Measurements from ENCODE around the gene ARID3A.

Gene ARID3A

DNA sequence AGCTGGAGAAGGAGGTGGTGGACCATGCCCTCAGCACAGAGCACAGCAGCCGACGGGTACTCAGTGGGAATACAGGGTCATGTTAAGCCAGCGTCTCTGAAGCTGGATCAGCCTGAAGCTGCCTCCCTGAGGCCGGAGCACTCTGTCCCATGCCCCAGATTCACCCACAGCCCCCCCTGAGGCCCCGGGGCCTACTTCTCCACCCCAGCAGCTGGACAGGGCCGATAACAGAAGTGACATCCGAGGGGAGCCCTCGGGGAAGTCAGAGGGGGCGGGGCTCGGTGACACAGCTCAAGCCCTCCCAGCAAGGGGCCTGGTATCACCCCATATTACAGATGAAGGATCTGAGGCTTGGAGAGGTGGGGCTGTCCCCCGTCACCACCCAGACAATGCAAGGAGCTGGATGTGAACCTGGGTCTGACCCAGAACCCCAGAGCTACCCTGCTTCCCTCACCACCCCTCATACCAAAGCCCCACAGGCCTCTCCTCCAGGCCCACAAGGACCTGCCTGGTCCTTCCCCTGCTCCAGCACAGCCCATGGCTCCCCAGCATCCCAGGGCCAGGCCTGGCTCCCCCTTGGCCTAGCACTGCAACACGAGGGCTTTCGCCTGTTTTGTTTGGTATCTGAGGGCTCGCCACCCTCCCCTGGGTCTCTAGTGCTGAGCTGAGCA is 18.5 kb upstream of the ARID3A start:
- TF ChIP-seq, protein P1, sequence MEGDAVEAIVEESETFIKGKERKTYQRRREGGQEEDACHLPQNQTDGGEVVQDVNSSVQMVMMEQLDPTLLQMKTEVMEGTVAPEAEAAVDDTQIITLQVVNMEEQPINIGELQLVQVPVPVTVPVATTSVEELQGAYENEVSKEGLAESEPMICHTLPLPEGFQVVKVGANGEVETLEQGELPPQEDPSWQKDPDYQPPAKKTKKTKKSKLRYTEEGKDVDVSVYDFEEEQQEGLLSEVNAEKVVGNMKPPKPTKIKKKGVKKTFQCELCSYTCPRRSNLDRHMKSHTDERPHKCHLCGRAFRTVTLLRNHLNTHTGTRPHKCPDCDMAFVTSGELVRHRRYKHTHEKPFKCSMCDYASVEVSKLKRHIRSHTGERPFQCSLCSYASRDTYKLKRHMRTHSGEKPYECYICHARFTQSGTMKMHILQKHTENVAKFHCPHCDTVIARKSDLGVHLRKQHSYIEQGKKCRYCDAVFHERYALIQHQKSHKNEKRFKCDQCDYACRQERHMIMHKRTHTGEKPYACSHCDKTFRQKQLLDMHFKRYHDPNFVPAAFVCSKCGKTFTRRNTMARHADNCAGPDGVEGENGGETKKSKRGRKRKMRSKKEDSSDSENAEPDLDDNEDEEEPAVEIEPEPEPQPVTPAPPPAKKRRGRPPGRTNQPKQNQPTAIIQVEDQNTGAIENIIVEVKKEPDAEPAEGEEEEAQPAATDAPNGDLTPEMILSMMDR (conservative IDR thresholded peaks at IDR 0.05), result no peak
- no peak for TF ChIP-seq ZFX (IDR thresholded peaks at IDR 0.05)
- H3K27ac ChIP-seq, result no peak overlapping the region

DNA sequence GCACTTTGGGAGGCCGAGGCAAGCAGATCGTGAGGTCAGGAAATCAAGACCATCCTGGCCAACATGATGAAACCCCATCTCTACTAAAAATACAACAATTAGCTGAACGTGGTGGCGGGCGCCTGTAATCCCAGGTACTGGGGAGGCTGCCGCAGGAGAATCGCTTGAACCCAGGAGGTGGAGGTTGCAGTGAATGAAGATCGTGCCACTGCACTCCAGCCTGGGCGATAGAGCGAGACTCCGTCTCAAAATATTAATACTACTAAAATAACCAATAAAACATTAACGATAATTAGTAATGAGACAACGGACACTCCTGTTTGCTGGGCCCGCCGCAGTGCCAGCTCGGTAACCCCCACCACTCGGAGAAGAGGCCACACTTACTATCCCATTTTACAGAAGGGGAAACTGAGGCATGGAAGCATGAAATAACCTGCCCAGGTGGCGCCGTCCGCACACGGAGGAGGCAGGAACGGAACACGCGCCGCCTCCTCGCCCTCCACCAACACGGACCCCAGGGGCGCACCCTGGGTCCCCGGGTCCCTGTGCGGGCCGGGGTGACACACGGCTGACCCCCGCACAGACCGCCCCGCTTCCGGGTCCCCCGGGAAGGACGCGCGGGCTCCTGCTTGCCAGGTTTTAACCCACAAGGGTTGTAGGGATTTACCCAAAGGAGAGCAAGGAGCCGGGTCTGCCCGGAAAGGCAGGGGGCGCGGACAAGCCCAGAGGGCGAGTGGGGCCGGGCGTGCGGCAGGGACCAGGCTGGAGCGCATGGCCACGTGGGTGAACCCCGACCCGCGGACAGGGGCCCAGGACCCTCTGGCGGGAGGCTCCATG is 14.4 kb upstream of the ARID3A start:
- no peak overlapping the region for H3K27ac ChIP-seq
- TF ChIP-seq, protein P1 (conservative IDR thresholded peaks at IDR 0.05), result no peak
- no peak for TF ChIP-seq ZFX (IDR thresholded peaks at IDR 0.05)

DNA sequence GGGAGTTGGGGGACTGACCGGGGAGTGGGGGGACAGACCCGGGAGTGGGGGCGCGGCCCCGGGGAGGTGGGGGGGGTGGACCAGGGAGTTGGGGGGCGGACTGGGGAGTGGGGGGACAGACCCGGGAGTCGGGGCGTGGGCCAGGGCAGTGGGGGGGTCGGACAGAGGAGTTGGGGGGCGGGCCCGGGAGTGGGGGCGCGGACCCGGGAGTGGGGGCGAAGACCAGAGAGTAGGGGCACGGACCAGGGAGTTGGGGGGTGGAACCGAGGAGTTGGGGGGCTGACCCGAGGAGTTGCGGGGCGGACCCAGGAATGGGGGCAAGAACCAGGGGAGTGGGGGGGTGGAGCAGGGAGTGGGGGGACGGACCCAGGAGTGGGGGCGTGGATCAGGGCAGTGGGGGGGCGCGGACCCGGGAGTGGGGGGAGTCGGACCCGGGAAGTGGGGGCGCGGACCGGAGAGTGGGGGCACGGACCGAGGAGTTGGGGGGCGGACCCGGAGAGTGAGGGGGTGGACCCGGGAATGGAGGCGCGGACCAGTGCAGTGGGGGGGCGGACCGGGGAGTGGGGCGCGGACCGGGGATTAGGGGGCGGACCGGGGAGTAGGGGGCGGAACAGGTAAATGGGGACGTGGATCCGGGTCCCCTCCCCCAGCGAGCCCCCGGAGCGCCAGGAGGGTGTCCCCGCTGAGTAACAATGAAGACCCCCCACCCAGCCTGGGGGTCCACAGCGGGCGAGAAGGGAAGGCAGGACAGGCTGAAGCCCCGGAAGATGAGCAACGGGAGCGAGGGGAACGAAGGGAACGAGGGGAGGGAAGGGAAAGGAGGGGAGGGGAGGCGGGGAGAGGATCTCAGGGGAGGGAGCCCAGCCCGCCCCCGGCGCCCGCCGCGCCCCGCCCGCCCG is 13.4 kb upstream of the ARID3A start:
- H3K27ac ChIP-seq, result peak overlapping the region; percentile 78
- TF ChIP-seq, protein P1 (conservative IDR thresholded peaks at IDR 0.05), result no peak
- TF ChIP-seq ZFX (IDR thresholded peaks at IDR 0.05), result no peak

DNA sequence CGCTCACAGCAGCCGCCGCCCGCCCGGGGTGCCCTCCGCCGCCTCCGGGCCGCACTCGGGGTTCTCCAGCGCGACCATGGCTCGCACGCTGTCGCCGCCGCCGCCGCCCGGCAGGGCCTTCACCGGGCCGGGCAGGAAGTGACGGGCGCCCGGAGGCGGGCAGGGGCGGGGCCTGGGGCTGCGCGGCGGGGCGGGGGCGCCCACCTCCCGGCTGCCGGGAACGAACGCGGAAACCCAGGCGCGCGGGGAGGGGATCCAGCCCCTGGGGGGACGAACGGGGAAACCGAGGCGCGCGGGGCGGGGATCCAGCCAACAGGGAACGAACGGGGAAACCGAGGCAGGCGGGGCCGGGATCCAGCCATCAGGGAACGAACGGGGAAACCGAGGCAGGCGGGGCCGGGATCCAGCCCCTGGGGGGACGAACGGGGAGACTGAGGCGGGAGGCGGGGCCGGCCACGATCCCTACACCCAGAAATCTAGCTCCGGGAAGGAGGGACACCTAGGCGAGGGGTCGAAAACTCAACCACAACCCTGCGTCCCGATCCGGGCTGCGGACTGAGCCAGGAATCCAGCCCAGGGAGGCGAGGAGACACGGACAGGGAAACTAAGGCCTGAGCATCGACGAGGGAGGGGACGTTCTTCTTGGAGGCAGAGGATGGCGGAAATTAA is 12.6 kb upstream of the ARID3A start, which contains the start of gene R3HDM4:
Gene R3HDM4, minus strand, starts transcription at position 140 of the 669 bp plus-strand sequence. Its CDS starts 62 bp downstream, at position 78.
- peak within 1 kb of the TSS; percentile 78 for H3K27ac ChIP-seq
- peak; percentile 71; the same call in 1 of the 2 replicates for TF ChIP-seq ZFX (IDR thresholded peaks at IDR 0.05)
- TF ChIP-seq, protein P1 (conservative IDR thresholded peaks at IDR 0.05), result no peak

DNA sequence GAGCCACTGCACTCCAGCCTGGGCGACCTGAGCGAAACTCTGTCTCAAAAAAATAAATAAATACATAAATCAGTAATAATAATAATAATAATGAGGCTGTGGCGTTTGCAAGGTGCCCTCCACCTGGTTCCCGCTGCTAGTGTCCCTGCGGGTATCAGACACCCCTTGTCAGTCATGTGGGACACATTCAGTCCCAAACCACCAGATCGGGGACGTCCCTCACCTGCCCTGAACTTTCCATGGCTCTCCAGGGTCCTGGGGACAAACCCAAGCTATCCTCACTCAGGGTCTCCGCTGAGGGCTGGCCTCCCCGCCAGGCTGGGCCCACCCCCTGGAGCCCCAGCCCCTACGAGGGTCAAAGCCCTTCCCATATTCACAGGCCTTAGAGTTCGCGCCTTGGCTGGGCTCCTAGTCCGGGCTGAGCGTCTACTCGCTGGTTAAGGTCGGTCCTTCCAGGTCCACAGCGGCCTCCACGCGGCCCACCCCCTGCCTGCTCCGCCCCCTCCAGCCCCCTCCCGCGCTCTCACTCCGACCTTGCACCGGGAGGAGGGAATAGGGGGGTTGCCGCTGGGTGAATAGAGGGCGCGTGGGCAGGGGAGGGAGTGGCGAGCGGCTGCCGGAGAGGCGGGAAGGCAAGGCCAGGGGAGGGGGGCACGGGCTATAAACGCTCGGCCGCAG is 9.1 kb upstream of the ARID3A start:
- TF ChIP-seq, protein P1 (conservative IDR thresholded peaks at IDR 0.05), result no peak
- no peak for TF ChIP-seq ZFX (IDR thresholded peaks at IDR 0.05)
- H3K27ac ChIP-seq, result no peak overlapping the region

DNA sequence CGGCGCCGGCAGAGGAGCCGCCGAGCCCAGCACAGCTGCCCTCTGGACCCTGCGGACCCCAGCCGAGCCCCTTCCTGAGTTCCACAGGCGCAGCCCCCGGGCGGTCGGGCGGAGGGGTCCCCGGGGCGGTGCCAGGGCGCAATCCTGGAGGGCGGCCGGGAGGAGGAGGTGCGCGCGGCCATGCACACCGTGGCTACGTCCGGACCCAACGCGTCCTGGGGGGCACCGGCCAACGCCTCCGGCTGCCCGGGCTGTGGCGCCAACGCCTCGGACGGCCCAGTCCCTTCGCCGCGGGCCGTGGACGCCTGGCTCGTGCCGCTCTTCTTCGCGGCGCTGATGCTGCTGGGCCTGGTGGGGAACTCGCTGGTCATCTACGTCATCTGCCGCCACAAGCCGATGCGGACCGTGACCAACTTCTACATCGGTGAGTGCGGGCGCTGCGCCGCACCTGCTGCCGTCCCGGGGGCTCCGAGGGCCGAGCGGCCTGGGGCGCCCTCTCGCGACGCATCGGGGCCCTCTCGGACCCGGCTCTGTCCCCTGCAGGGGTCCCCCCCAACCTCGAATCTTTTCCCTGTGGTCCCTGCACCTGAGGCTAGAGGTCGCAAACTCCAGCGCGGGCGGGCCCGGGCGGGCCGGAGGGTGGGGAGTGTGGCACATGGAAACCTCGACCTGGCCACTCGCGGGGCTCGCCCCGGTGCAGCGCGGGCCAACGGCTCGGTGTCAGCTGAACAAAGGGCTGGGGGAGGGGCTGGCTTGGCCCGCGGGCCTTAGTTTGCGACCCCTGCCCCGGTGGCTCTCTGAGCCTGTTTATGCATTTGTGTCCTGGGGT is 8.3 kb upstream of the ARID3A start, which contains the start of gene KISS1R:
Gene KISS1R, plus strand, starts transcription at position 11 of the 829 bp plus-strand sequence. Its CDS starts 170 bp downstream, at position 181.
- TF ChIP-seq ZFX (IDR thresholded peaks at IDR 0.05), result no peak
- TF ChIP-seq, protein P1 (conservative IDR thresholded peaks at IDR 0.05), result no peak
- no peak within 1 kb of the TSS for H3K27ac ChIP-seq
